Endodermal cell (in vitro differentiated cells): ENCODE data around the gene KISS1. TPM values are rescaled to one million over a fixed set of nuclear protein-coding genes. Genes with fewer than 3 reads are reported as not detected.

Source experiments
- DNase-seq: peaks from one replicate; pipeline ENCODE4 v3.0.0-alpha.2; 2017
- H3K27ac ChIP-seq: 2 replicates; pipeline ENCODE4 v1.5.1; 2013; ENCODE audit warnings: mild to moderate bottlenecking, low read depth, low read length, moderate library complexity
- H3K27me3 ChIP-seq: 2 replicates; pipeline ENCODE4 v1.6.1; 2013; ENCODE audit warnings: mild to moderate bottlenecking, low read length, moderate library complexity; ENCODE audit not compliant: insufficient read depth, control insufficient read depth, poor library complexity, severe bottlenecking
- H3K36me3 ChIP-seq: 2 replicates; pipeline ENCODE4 v1.7.0; 2013; ENCODE audit warnings: mild to moderate bottlenecking, low read length, moderate library complexity; ENCODE audit not compliant: control insufficient read depth, insufficient read depth
- H3K4me1 ChIP-seq: one replicate; pipeline ENCODE4 v1.7.0; 2013; ENCODE audit warnings: low read length; ENCODE audit not compliant: control insufficient read depth, insufficient read depth
- H3K4me3 ChIP-seq: 2 replicates; pipeline ENCODE4 v1.5.1; 2013; ENCODE audit warnings: mild to moderate bottlenecking, low read length, moderate library complexity
- H3K9ac ChIP-seq: 2 replicates; pipeline ENCODE4 v1.6.1; 2013; ENCODE audit warnings: mild to moderate bottlenecking, low read length, moderate library complexity; ENCODE audit not compliant: poor library complexity, severe bottlenecking; ENCODE audit errors: extremely low read depth
- H3K9me3 ChIP-seq: 2 replicates; pipeline ENCODE4 v1.6.1; 2013; ENCODE audit warnings: mild to moderate bottlenecking, low read length, moderate library complexity; ENCODE audit not compliant: control insufficient read depth
- H3K27ac Mint-ChIP-seq: 2 replicates; pipeline ENCODE4 v1.8.0; 2020; ENCODE audit warnings: mixed read lengths
- H3K27me3 Mint-ChIP-seq: 2 replicates; pipeline ENCODE4 v1.8.0; 2021; ENCODE audit warnings: mild to moderate bottlenecking, mixed read lengths; ENCODE audit not compliant: insufficient read depth
- H3K36me3 Mint-ChIP-seq: 2 replicates; pipeline ENCODE4 v1.8.0; 2020; ENCODE audit warnings: low read depth, mixed read lengths
- H3K4me1 Mint-ChIP-seq: 2 replicates; pipeline ENCODE4 v1.8.0; 2020; ENCODE audit warnings: mixed read lengths
- H3K4me3 Mint-ChIP-seq: 2 replicates; pipeline ENCODE4 v1.8.0; 2020; ENCODE audit warnings: mild to moderate bottlenecking, moderate library complexity, mixed read lengths
- H3K9me3 Mint-ChIP-seq: 2 replicates; pipeline ENCODE4 v1.8.0; 2020; ENCODE audit warnings: mild to moderate bottlenecking, mixed read lengths
- CTCF ChIP-seq: fragments of 200-600 bp; sonication (generic); conservative IDR thresholded peaks from 2 replicates; pipeline ENCODE4 v1.5.0; 2021; ENCODE audit warnings: antibody characterized with exemption, mild to moderate bottlenecking
- WGBS, 2 experiments: methylation state at CpG; one replicate each; pipeline versions ENCODE4 v1.1.5 to v1.1.7; 2013; ENCODE audit warnings: missing lambda C conversion rate in 2 of 2, mixed read lengths in 1 of 2; ENCODE audit not compliant: insufficient coverage in 1 of 2, insufficient read length in 1 of 2; 5-methylcytosine and 5-hydroxymethylcytosine counted together
- total RNA-seq, 2 donors: library from RNA; stranded (reverse); fragmentation: NEBNext Ultra II Directional in 1 of 2; extraction: Animal tissue kit (Norgen Biotek cat#: 25700) in 1 of 2; gene quantifications; 2 replicates in 1 of 2; 3 replicates in 1 of 2; pipeline ENCODE4 v1.2.1, GENCODE V29; 2021

KISS1 gene
- total RNA-seq, 2 donors from 2014 or later: not detected

- no peak for TF ChIP-seq CTCF
- Histone ChIP-seq H3K36me3 (no peaks in the 10 kb centered on the region), H3K9ac (no peak overlapping the region), H3K9me3 (no peaks in the 10 kb centered on the region), H3K4me1 (no peaks in the 10 kb centered on the region), H3K27ac (no peak overlapping the region), H3K4me3 (no peak overlapping the region), H3K27me3 (peaks cover 4% of the 10 kb centered on the region)
- WGBS, 2 experiments: 83 to 89% methylated on average over 4 to 8 of the region's 8 CpGs
- no peak overlapping the region for H3K27ac Mint-ChIP-seq
- peaks cover 3% of the 10 kb centered on the region for H3K27me3 Mint-ChIP-seq
- H3K4me3 Mint-ChIP-seq: no peak overlapping the region
- H3K4me1 Mint-ChIP-seq: peaks cover 9% of the 10 kb centered on the region
- H3K9me3 Mint-ChIP-seq: no peaks in the 10 kb centered on the region
- peaks cover 24% of the 10 kb centered on the region for H3K36me3 Mint-ChIP-seq
- no peak for DNase-seq
Observed at GRCh38 chr1:204222006-204222763, 25.9 kb upstream of the KISS1 start.

GRCh38 chr1:204221271-204221670 lies 25.0 kb upstream of the KISS1 start:
- Mint-ChIP-seq H3K27ac (peak overlapping the region; percentile 36), H3K36me3 (peaks cover 16% of the 10 kb centered on the region), H3K27me3 (peaks cover 3% of the 10 kb centered on the region), H3K4me1 (peaks cover 9% of the 10 kb centered on the region), H3K4me3 (no peak overlapping the region), H3K9me3 (no peaks in the 10 kb centered on the region)
- Histone ChIP-seq H3K4me3 (no peak overlapping the region), H3K36me3 (no peaks in the 10 kb centered on the region), H3K27me3 (peaks cover 4% of the 10 kb centered on the region), H3K9ac (no peak overlapping the region), H3K4me1 (no peaks in the 10 kb centered on the region), H3K9me3 (no peaks in the 10 kb centered on the region), H3K27ac (no peak overlapping the region)
- no peak for TF ChIP-seq CTCF
- WGBS, 2 experiments: 85% methylated on average over 11 of the region's 11 CpGs; no CpG with 5 or more reads in 1 of the 2 experiments
- DNase-seq: peak; percentile 65

- Histone ChIP-seq H3K4me3 (no peak overlapping the region), H3K9me3 (no peaks in the 10 kb centered on the region), H3K4me1 (no peaks in the 10 kb centered on the region), H3K9ac (no peak overlapping the region), H3K27ac (no peak overlapping the region), H3K36me3 (no peaks in the 10 kb centered on the region), H3K27me3 (peaks cover 4% of the 10 kb centered on the region)
- Mint-ChIP-seq H3K27me3 (peaks cover 3% of the 10 kb centered on the region), H3K9me3 (no peaks in the 10 kb centered on the region), H3K27ac (no peak overlapping the region), H3K4me3 (no peak overlapping the region), H3K4me1 (peaks cover 9% of the 10 kb centered on the region), H3K36me3 (peaks cover 14% of the 10 kb centered on the region)
- no peak for TF ChIP-seq CTCF
- no peak for DNase-seq
- 91 to 93% methylated on average over 5 to 10 of the region's 10 CpGs for WGBS, 2 experiments
Observed at GRCh38 chr1:204219971-204220616, 23.8 kb upstream of the KISS1 start.
